GM12878 (cell line): ENCODE measurements around the gene OR4D1. TPM values are rescaled to one million over a fixed set of nuclear protein-coding genes. Genes with fewer than 3 reads are reported as not detected.
"Not testable (repeated sequence)": the region's sequence is repeated elsewhere in the genome, so short reads cannot be mapped to it uniquely, and the experiment has no call there.

Source experiments
- ATAC-seq: fragments of 200-7000 bp; cut with Tn5 transposase; 3 replicates; pipeline ENCODE4 v1.9.1; 2020; ENCODE audit warnings: mild to moderate bottlenecking, moderate library complexity
- BruUV-seq: library from RNA; stranded (reverse); fragments of 400-500 nt; replicated peaks from 2 replicates; lab custom pipeline; 2021; lab: Mats Ljungman, UMichigan
- CTCF ChIA-PET: fragments of 300-600 bp; sonication (Branson Sonifier 250); formaldehyde crosslinking; extraction: SDS; loops from one replicate; lab custom pipeline; 2021; ENCODE audit warnings: inconsistent platforms; lab: Yijun Ruan, JAX
- POLR2A ChIA-PET: fragments of 350-600 bp; formaldehyde crosslinking; extraction: SDS; loops from one replicate; lab custom pipeline; 2021; ENCODE audit warnings: inconsistent platforms; lab: Charles Lee
- RAD21 ChIA-PET: fragments of 300-600 bp; sonication (Branson Sonifier 250); formaldehyde crosslinking; loops from one replicate; lab custom pipeline; 2023; ENCODE audit warnings: antibody characterized with exemption; ENCODE audit not compliant: unreplicated experiment; lab: Charles Lee
- SMC1A ChIA-PET: fragments of 300-600 bp; sonication (Branson Sonifier 250); formaldehyde crosslinking; loops from one replicate; lab custom pipeline; 2023; ENCODE audit not compliant: unreplicated experiment, uncharacterized antibody; lab: Charles Lee
- DNase-seq: peaks from one replicate; pipeline ENCODE4 v3.0.0-alpha.2; 2011; ENCODE audit warnings: low read depth, low spot score
- FAIRE-seq: peaks from 3 replicates; lab custom pipeline; 2011; peaks lifted over from hg19 to GRCh38; lab: Jason Lieb, UNC
- H2AFZ ChIP-seq: 2 replicates; pipeline ENCODE4 v1.6.0; 2011; ENCODE audit warnings: low read depth, low read length, control low read depth; ENCODE audit not compliant: control insufficient read depth
- H3K27ac ChIP-seq: 2 replicates; pipeline ENCODE4 v1.5.1; 2011; ENCODE audit warnings: control low read depth; ENCODE audit not compliant: control insufficient read depth, insufficient read depth
- H3K27me3 ChIP-seq, 2 experiments: replicated peaks in 1 of 2; 2 replicates each; pipeline versions ENCODE4 v1.6.0 to v1.6.1; 2011; ENCODE audit warnings: low read length in 1 of 2; ENCODE audit not compliant: control insufficient read depth in 2 of 2, insufficient read depth in 2 of 2
- H3K36me3 ChIP-seq, 2 experiments: 2 replicates each; pipeline ENCODE4 v1.5.1; 2011; ENCODE audit warnings: low read length in 1 of 2; ENCODE audit not compliant: control insufficient read depth in 2 of 2, insufficient read depth in 2 of 2
- H3K4me1 ChIP-seq: 2 replicates; pipeline ENCODE4 v1.6.1; 2011; ENCODE audit warnings: mild to moderate bottlenecking, low read length, moderate library complexity, mixed read lengths; ENCODE audit not compliant: control insufficient read depth, insufficient read depth
- H3K4me2 ChIP-seq: 2 replicates; pipeline ENCODE4 v1.6.0; 2011; ENCODE audit warnings: control low read depth; ENCODE audit not compliant: control insufficient read depth, insufficient read depth
- H3K4me3 ChIP-seq: fragments of 200-600 bp; sonication (generic); 2 replicates; pipeline ENCODE4 v1.5.1; 2016
- H3K79me2 ChIP-seq: 2 replicates; pipeline ENCODE4 v1.6.0; 2011; ENCODE audit warnings: low read length; ENCODE audit not compliant: control insufficient read depth, insufficient read depth
- H3K9ac ChIP-seq: 2 replicates; pipeline ENCODE4 v1.8.0; 2011; ENCODE audit warnings: low read length, control low read depth, mixed read lengths; ENCODE audit not compliant: control insufficient read depth, insufficient read depth
- H3K9me3 ChIP-seq: replicated peaks from 3 replicates; pipeline ENCODE4 v1.5.1; 2011; ENCODE audit warnings: mild to moderate bottlenecking, low read length; ENCODE audit not compliant: control insufficient read depth, insufficient read depth
- H4K20me1 ChIP-seq: 2 replicates; pipeline ENCODE4 v1.6.0; 2011; ENCODE audit not compliant: control insufficient read depth, insufficient read depth
- ATF3 ChIP-seq: IDR thresholded peaks from 2 replicates; pipeline ENCODE4 v1.6.1; 2011; ENCODE audit warnings: low read depth, mild to moderate bottlenecking, low read length, moderate library complexity, borderline replicate concordance; ENCODE audit errors: extremely low read depth
- CHD1 ChIP-seq: IDR thresholded peaks from 2 replicates; pipeline ENCODE4 v1.6.1; 2012; ENCODE audit warnings: low read depth, low read length, improper control_type of control experiment
- EGR1 ChIP-seq, 2 experiments: IDR thresholded peaks; 1 replicate in 1 of 2; 2 replicates in 1 of 2; pipeline ENCODE4 v1.6.1; 2011 to 2012; ENCODE audit warnings: low read depth in 2 of 2, low read length in 2 of 2, borderline replicate concordance in 1 of 2, mild to moderate bottlenecking in 1 of 2, moderate library complexity in 1 of 2
- EP300 ChIP-seq, 2 experiments: fragments of 150-350 bp in 1 of 2; IDR thresholded peaks; 2 replicates each; pipeline ENCODE4 v1.6.1; 2011 to 2012; ENCODE audit warnings: low read depth in 2 of 2, low read length in 2 of 2, borderline replicate concordance in 1 of 2, improper control_type of control experiment in 1 of 2, inconsistent platforms in 1 of 2; ENCODE audit not compliant: control insufficient read depth in 1 of 2
- MEF2B ChIP-seq: fragments of 450-650 bp; IDR thresholded peaks from 2 replicates; pipeline ENCODE4 v1.6.1; 2018; ENCODE audit warnings: mild to moderate bottlenecking, moderate library complexity; ENCODE audit not compliant: partially characterized antibody, poor library complexity, severe bottlenecking
- POU2F2 ChIP-seq: IDR thresholded peaks from 3 replicates; pipeline ENCODE4 v1.6.1; 2011; ENCODE audit warnings: low read depth, mild to moderate bottlenecking, low read length, borderline replicate concordance
- SIN3A ChIP-seq: IDR thresholded peaks from 2 replicates; pipeline ENCODE4 v1.6.1; 2012; ENCODE audit warnings: low read depth, low read length, improper control_type of control experiment
- SUZ12 ChIP-seq: fragments of 200-600 bp; sonication (generic); IDR thresholded peaks from one replicate; pipeline ENCODE4 v1.6.1; 2018; ENCODE audit warnings: antibody characterized with exemption, mild to moderate bottlenecking; ENCODE audit not compliant: unreplicated experiment
- ZNF207 ChIP-seq: fragments of 450-650 bp; IDR thresholded peaks from 2 replicates; pipeline ENCODE4 v1.6.1; 2014; ENCODE audit warnings: antibody characterized with exemption, mild to moderate bottlenecking, borderline replicate concordance
- ZNF274 ChIP-seq: IDR thresholded peaks from one replicate; pipeline ENCODE4 v1.8.0; 2011; ENCODE audit not compliant: insufficient read length, insufficient read depth
- ZZZ3 ChIP-seq: IDR thresholded peaks from 2 replicates; pipeline ENCODE4 v1.6.1; 2011; ENCODE audit warnings: low read depth; ENCODE audit not compliant: control insufficient read depth, insufficient read length
- in situ Hi-C: fragments of 300-500 bp; cut with MboI; formaldehyde crosslinking; loops from 9 replicates; pipeline ENCODE4 v1.14.3; 2018; ENCODE audit warnings: mixed read lengths
- intact Hi-C: fragments of 100-400 bp; cut with micrococcal nuclease; formaldehyde crosslinking; loops from one replicate; pipeline ENCODE4 v1.14.2; 2022; ENCODE audit not compliant: unreplicated experiment
- polyA plus RNA-seq, 11 experiments: library from polyadenylated mRNA; depleted of rRNA in 4 of 11; unstranded in 6 of 11; stranded (reverse) in 5 of 11; fragments of >200 nt; fragmentation: Nextera tagmentation in 4 of 11; fragmentation: Illumina TruSeq in 1 of 11; extraction: Ambion mirVana in 4 of 11; extraction: Trizol in 1 of 11; gene quantifications; 1 replicate in 1 of 11; 2 replicates in 10 of 11; pipeline versions ENCODE4 v1.2.1 to v1.2.3, GENCODE V29; 2011 to 2016; ENCODE audit warnings: inconsistent platforms in 2 of 11, missing spikeins in 2 of 11, low read depth in 1 of 11
- total RNA-seq, 4 experiments: library from RNA; depleted of rRNA in 3 of 4; stranded (reverse); fragments of >200 nt in 3 of 4; fragmentation: Illumina TruSeq in 1 of 4; extraction: Trizol in 1 of 4; gene quantifications; 2 replicates each; pipeline versions ENCODE4 v1.2.1 to v1.2.3, GENCODE V29; 2013 to 2021

Gene OR4D1
- total and polyA plus RNA-seq, 10 of the 15 experiments (the other 5 are each of a cell fraction or from before 2014, with no cell fraction given) = not detected

GRCh38 chr17:58100506-58100905 is 47.7 kb upstream of the OR4D1 start:
- POLR2A ChIA-PET = no interaction called here
- Histone ChIP-seq H4K20me1 (no peaks in the 10 kb centered on the region), H3K4me1 (no peaks in the 10 kb centered on the region), H3K4me2 (no peak overlapping the region), H3K4me3 (no peak overlapping the region), H3K9ac (no peak overlapping the region), H3K9me3 (no peaks in the 10 kb centered on the region), H3K27me3 (no peaks in the 10 kb centered on the region), H3K36me3 (no peaks in the 10 kb centered on the region), H3K27ac (no peak overlapping the region), H2AFZ (no peak overlapping the region), H3K79me2 (no peaks in the 10 kb centered on the region)
- intact Hi-C loops = no loop called here
- no peak for FAIRE-seq
- TF ChIP-seq POU2F2 (no peak), ZNF274 (no peak), SUZ12 (no peak), ZZZ3 (no peak), EGR1 (IDR thresholded peaks at IDR 0.05; ENCODE audit: borderline replicate concordance in 1 of 2, low read depth in 2 of 2, low read length in 2 of 2) (no peak), EP300 (IDR thresholded peaks at IDR 0.05; ENCODE audit: borderline replicate concordance in 1 of 2, control insufficient read depth in 1 of 2, low read depth in 2 of 2, low read length in 2 of 2) (no peak), CHD1 (no peak), ZNF207 (no peak), SIN3A (no peak), ATF3 (no peak), MEF2B (no peak)
- DNase-seq = no peak
- RAD21 ChIA-PET = no interaction called here
- SMC1A ChIA-PET = no interaction called here
- ATAC-seq = no peak
- in situ Hi-C loops = no loop called here
- CTCF ChIA-PET = interaction anchor here (1.3 to 4.9 kb wide), 2 partner anchors 13 to 14 kb away, joined by 3 to 25 read pairs; no protein-coding TSS in a partner anchor
- BruUV-seq = no TSS peak

GRCh38 chr17:58101898-58102297 is 46.3 kb upstream of the OR4D1 start:
- CTCF ChIA-PET = interaction anchor here (0.9 to 4.9 kb wide), 3 partner anchors 11 to 245 kb away, joined by 3 to 25 read pairs (median 3); no protein-coding TSS in a partner anchor
- intact Hi-C loops, DNase-seq, H2AFZ ChIP-seq, H3K27ac ChIP-seq, H3K4me1 ChIP-seq, H3K4me3 ChIP-seq, BruUV-seq, SMC1A ChIA-PET, H4K20me1 ChIP-seq, H3K9me3 ChIP-seq, ATAC-seq, H3K36me3 ChIP-seq, H3K9ac ChIP-seq, in situ Hi-C loops, H3K4me2 ChIP-seq, H3K27me3 ChIP-seq, H3K79me2 ChIP-seq, FAIRE-seq, RAD21 ChIA-PET, POLR2A ChIA-PET: not testable (repeated sequence)
